GM19043 (cell line): ENCODE results near the gene PLXNA2.

Experiments
- ATAC-seq: cut with Tn5 transposase; IDR thresholded peaks from one replicate; pipeline ENCODE4 v1.9.1; 2021; ENCODE audit warnings: low read depth; ENCODE audit not compliant: unreplicated experiment

Gene PLXNA2

GRCh38 chr1:208126108-208126507 lies 118.1 kb downstream of the PLXNA2 start:
- no peak for ATAC-seq

- no peak for ATAC-seq
These were observed 121.4 kb downstream of the PLXNA2 start for GRCh38 chr1:208122612-208123358.

- no peak for ATAC-seq
These were observed 122.3 kb downstream of the PLXNA2 start for GRCh38 chr1:208121813-208122364.

GRCh38 chr1:208120431-208120790 lies 123.8 kb downstream of the PLXNA2 start:
- ATAC-seq, result no peak

GRCh38 chr1:208118841-208119606 lies 125.2 kb downstream of the PLXNA2 start:
- no peak for ATAC-seq

GRCh38 chr1:208118306-208118705 lies 125.9 kb downstream of the PLXNA2 start:
- ATAC-seq, result no peak

- no peak for ATAC-seq
These were observed 126.4 kb downstream of the PLXNA2 start for GRCh38 chr1:208117826-208118225.

- ATAC-seq, result no peak
These were observed 126.8 kb downstream of the PLXNA2 start for GRCh38 chr1:208117409-208117808.

- no peak for ATAC-seq
These were observed 128.1 kb downstream of the PLXNA2 start for GRCh38 chr1:208115924-208116640.

- no peak for ATAC-seq
These were observed 131.2 kb downstream of the PLXNA2 start for GRCh38 chr1:208113011-208113410.

GRCh38 chr1:208112401-208112800 lies 131.8 kb downstream of the PLXNA2 start:
- no peak for ATAC-seq

- ATAC-seq, result no peak
These were observed 132.5 kb downstream of the PLXNA2 start for GRCh38 chr1:208111646-208112190.

GRCh38 chr1:208110296-208110695 lies 133.9 kb downstream of the PLXNA2 start:
- ATAC-seq, result no peak

GRCh38 chr1:208108646-208109330 lies 135.4 kb downstream of the PLXNA2 start:
- no peak for ATAC-seq

- ATAC-seq, result no peak
These were observed 136.0 kb downstream of the PLXNA2 start for GRCh38 chr1:208108213-208108608.

GRCh38 chr1:208107425-208108212 lies 136.6 kb downstream of the PLXNA2 start:
- ATAC-seq, result no peak

- ATAC-seq, result no peak
These were observed 138.0 kb downstream of the PLXNA2 start for GRCh38 chr1:208106218-208106617.

- ATAC-seq, result no peak
These were observed 138.4 kb downstream of the PLXNA2 start for GRCh38 chr1:208105756-208106155.
